Ishikawa (cell line): ENCODE data around the gene PEAK1.

Experiments
- CEBPB ChIP-seq: IDR thresholded peaks from 2 replicates; pipeline ENCODE4 v1.6.1; 2012
- CREB1 ChIP-seq: IDR thresholded peaks from 2 replicates; pipeline ENCODE4 v1.6.1; 2012; ENCODE audit warnings: low read depth
- EGR1 ChIP-seq: IDR thresholded peaks from 2 replicates; pipeline ENCODE4 v1.6.1; 2012
- EP300 ChIP-seq: IDR thresholded peaks from 2 replicates; pipeline ENCODE4 v1.6.1; 2012; ENCODE audit warnings: borderline replicate concordance
- NFIC ChIP-seq: IDR thresholded peaks from 2 replicates; pipeline ENCODE4 v1.6.1; 2012
- RAD21 ChIP-seq: IDR thresholded peaks from 2 replicates; pipeline ENCODE4 v1.6.1; 2012; ENCODE audit warnings: low read depth
- REST ChIP-seq: IDR thresholded peaks from 2 replicates; pipeline ENCODE4 v1.6.1; 2012; ENCODE audit warnings: low read depth, mild to moderate bottlenecking
- TAF1 ChIP-seq: IDR thresholded peaks from 2 replicates; pipeline ENCODE4 v1.6.1; 2012; ENCODE audit warnings: low read depth, mild to moderate bottlenecking
- USF1 ChIP-seq: IDR thresholded peaks from 2 replicates; pipeline ENCODE4 v1.6.1; 2012
- YY1 ChIP-seq: IDR thresholded peaks from 2 replicates; pipeline ENCODE4 v1.6.1; 2012; ENCODE audit warnings: low read depth

- TF ChIP-seq USF1 (no peak), YY1 (no peak), CREB1 (no peak), NFIC (no peak), RAD21 (no peak), TAF1 (no peak), EGR1 (no peak), CEBPB (no peak), EP300 (no peak), REST (no peak)
Observed at GRCh38 chr15:77425104-77425503, 5.2 kb upstream of the PEAK1 start.
